Osteocyte (in vitro differentiated cells): ENCODE results near the gene RASAL1. TPM values are rescaled to one million over a fixed set of nuclear protein-coding genes. Genes with fewer than 3 reads are reported as not detected.

Experiments used
- DNase-seq: peaks from one replicate; pipeline ENCODE4 v3.0.0; 2021; ENCODE audit warnings: mixed read lengths; ENCODE audit not compliant: unreplicated experiment; ENCODE audit errors: extremely low spot score
- H3K27ac Mint-ChIP-seq: one replicate; pipeline ENCODE4 v1.8.0; 2021; ENCODE audit warnings: mild to moderate bottlenecking, mixed read lengths; ENCODE audit not compliant: unreplicated experiment
- H3K27me3 Mint-ChIP-seq: one replicate; pipeline ENCODE4 v1.8.0; 2021; ENCODE audit warnings: mixed read lengths; ENCODE audit not compliant: unreplicated experiment
- H3K36me3 Mint-ChIP-seq: one replicate; pipeline ENCODE4 v1.8.0; 2021; ENCODE audit warnings: mixed read lengths; ENCODE audit not compliant: unreplicated experiment
- H3K4me1 Mint-ChIP-seq: one replicate; pipeline ENCODE4 v1.8.0; 2021; ENCODE audit warnings: mixed read lengths; ENCODE audit not compliant: unreplicated experiment
- H3K4me3 Mint-ChIP-seq: one replicate; pipeline ENCODE4 v1.8.0; 2021; ENCODE audit warnings: mild to moderate bottlenecking, moderate library complexity, mixed read lengths; ENCODE audit not compliant: unreplicated experiment
- H3K9me3 Mint-ChIP-seq: one replicate; pipeline ENCODE4 v1.8.0; 2021; ENCODE audit warnings: mixed read lengths; ENCODE audit not compliant: unreplicated experiment
- long read RNA-seq: library from polyadenylated mRNA; unstranded; transcript quantifications from one replicate; pipeline ENCODE4 v2.0.0, GENCODE V29; 2021
- total RNA-seq: library from RNA; stranded (reverse); gene quantifications from 2 replicates; pipeline ENCODE4 v1.2.1, GENCODE V29; 2021
- TF ChIP-seq, protein P1 (sequence below): fragments of 200-600 bp; sonication (generic); IDR thresholded peaks from 2 replicates; pipeline ENCODE4 v1.5.0; 2021; ENCODE audit warnings: antibody characterized with exemption, mild to moderate bottlenecking, moderate library complexity

RASAL1 gene, protein sequence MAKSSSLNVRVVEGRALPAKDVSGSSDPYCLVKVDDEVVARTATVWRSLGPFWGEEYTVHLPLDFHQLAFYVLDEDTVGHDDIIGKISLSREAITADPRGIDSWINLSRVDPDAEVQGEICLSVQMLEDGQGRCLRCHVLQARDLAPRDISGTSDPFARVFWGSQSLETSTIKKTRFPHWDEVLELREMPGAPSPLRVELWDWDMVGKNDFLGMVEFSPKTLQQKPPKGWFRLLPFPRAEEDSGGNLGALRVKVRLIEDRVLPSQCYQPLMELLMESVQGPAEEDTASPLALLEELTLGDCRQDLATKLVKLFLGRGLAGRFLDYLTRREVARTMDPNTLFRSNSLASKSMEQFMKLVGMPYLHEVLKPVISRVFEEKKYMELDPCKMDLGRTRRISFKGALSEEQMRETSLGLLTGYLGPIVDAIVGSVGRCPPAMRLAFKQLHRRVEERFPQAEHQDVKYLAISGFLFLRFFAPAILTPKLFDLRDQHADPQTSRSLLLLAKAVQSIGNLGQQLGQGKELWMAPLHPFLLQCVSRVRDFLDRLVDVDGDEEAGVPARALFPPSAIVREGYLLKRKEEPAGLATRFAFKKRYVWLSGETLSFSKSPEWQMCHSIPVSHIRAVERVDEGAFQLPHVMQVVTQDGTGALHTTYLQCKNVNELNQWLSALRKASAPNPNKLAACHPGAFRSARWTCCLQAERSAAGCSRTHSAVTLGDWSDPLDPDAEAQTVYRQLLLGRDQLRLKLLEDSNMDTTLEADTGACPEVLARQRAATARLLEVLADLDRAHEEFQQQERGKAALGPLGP
- total RNA-seq: not detected in 2 replicates
- long read RNA-seq: 0 reads

DNA sequence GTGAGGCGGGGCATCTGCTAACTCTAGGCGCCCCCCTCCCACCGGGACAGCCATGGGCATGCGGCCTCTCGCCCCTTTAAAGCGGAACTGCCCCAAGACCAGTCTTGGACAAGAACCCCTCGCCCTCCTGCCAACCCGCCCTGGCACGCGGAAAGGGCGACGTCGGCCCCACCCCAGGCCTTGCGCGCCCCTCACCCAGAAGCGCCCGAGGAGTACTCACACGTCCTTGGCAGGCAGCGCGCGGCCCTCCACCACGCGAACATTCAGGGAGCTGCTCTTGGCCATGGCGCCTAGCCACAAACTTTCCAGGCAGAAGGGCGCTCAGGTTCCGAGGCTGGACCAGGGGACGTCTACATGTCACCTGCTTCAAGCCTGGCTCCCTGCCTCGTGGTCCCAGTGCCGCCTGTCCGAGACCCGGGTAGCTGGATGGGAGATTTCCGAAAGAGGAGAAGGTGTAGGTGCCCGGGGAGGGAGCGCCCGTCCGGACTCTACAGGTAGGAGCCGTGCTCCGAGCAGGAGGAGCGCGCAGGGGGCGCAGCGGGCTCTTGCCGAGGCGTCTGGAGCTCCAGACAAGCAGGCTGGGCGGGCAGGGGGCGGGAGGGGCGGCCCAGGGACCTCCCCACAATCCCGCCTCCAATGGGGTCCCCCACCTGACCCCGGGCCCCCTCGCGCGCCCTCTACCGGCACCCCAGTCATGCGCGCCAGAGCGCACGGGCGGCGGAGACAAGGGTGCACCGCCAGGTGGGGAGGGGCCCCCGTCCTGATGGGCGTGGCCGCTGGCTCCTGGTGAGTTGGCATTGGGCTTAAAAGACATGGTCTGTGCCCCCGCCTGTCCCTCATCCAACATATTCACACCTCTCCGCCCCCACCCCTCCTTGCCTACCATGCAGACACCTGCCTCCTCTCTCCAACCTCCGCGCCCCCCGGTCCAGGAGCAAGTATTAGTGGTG, at the start of gene RASAL1:
Gene RASAL1 (minus strand): TSS at position 584 of the 950 bp plus-strand sequence. CDS start 299 bp downstream, at position 285.
- Mint-ChIP-seq H3K4me1 (peaks cover 2% of the 10 kb centered on the region), H3K9me3 (no peaks in the 10 kb centered on the region), H3K27ac (no peak within 1 kb of the TSS), H3K4me3 (no peak within 1 kb of the TSS), H3K27me3 (peaks cover 20% of the 10 kb centered on the region), H3K36me3 (no peaks in the 10 kb centered on the region)
- DNase-seq: no peak
- TF ChIP-seq, protein P1, sequence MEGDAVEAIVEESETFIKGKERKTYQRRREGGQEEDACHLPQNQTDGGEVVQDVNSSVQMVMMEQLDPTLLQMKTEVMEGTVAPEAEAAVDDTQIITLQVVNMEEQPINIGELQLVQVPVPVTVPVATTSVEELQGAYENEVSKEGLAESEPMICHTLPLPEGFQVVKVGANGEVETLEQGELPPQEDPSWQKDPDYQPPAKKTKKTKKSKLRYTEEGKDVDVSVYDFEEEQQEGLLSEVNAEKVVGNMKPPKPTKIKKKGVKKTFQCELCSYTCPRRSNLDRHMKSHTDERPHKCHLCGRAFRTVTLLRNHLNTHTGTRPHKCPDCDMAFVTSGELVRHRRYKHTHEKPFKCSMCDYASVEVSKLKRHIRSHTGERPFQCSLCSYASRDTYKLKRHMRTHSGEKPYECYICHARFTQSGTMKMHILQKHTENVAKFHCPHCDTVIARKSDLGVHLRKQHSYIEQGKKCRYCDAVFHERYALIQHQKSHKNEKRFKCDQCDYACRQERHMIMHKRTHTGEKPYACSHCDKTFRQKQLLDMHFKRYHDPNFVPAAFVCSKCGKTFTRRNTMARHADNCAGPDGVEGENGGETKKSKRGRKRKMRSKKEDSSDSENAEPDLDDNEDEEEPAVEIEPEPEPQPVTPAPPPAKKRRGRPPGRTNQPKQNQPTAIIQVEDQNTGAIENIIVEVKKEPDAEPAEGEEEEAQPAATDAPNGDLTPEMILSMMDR: peak; percentile 35

DNA sequence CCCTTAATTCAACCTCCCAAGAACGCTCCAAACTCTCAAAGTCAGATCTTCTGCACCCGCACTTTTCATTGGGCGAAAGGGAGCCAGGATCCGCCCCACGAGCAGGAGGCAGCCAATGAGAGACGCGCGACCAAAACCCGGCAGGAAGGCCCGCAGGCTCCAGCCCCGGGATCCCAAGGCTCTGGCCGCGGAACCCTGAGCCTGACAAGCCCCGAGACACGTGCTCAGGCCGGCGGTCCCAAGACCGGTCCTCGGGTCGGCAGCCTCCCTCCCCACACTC, 49.3 kb upstream of the RASAL1 start:
- TF ChIP-seq, protein P1: no peak
- Mint-ChIP-seq H3K9me3 (no peaks in the 10 kb centered on the region), H3K27me3 (no peaks in the 10 kb centered on the region), H3K36me3 (peaks cover 21% of the 10 kb centered on the region), H3K4me1 (peaks cover 33% of the 10 kb centered on the region), H3K27ac (peak overlapping the region; percentile 91), H3K4me3 (peak overlapping the region; percentile 93)
- DNase-seq: peak; percentile 94

DNA sequence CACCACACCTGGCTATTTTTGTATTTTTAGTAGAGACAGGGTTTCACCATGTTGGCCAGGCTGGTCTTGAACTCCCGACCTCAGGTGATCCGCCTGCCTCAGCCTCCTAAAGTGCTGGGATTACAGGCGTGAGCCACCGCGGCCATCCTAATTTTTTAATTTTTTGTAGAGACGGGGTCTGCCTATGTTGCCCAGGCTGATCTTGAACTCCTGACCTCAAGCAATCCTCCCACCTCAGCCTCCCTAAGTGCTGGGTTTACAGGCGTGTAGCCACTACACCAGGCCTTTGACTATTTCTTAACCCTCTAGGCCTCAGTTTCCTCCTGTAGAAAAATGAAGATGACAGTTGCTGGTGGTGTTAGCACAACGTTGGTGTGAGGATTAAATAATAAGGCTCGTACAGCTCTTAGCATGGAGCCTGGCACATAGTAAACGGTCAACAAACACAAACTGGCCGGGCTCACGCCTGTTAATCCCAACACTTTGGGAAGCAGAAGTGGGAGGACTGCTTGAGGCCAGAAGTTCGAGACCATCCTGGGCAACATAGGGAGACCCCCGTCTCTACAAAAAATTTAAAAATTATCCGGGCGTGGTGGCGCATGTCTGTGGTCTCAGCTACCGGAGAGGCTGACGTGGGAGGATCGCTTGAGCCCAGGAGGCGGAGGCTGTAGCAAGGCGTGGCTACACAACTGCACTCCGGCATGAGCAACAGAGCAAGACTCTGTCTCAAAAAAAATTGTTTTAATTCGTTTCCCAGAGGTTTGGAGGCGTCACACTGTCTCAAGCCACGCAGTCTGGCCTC, 48.7 kb upstream of the RASAL1 start:
- Mint-ChIP-seq H3K36me3 (peaks cover 22% of the 10 kb centered on the region), H3K4me3 (peak overlapping the region; percentile 93)

DNA sequence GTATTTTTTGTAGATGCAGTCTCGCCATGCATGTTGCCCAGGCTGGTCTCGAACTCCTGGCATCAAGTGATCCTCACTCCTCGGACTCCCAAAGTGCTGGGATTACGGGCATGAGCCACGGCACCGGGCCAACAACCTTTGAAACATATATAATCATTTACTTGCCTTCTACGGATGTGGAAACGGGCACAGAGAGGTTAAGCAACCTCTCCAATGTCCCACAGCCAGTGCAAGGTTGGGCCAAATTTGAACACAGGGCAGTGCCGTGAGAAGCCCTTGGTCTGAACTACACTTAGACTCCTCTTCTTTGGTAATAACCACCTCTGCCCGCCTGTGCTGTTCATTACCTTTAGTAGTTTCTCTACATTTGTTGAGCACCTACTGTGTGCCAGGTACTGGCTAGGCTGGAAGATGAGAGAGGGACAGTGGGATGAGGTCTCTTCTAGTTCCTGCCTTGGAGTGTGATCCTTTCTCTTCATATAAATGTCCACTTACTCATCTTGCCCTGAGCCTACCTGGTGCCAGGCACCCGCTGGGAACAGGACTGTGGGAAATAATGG, 47.5 kb upstream of the RASAL1 start:
- Mint-ChIP-seq H3K4me3 (peak overlapping the region; percentile 93), H3K9me3 (no peaks in the 10 kb centered on the region), H3K4me1 (peaks cover 30% of the 10 kb centered on the region), H3K27me3 (no peaks in the 10 kb centered on the region), H3K36me3 (peaks cover 26% of the 10 kb centered on the region), H3K27ac (peak overlapping the region; percentile 50)
- no peak for DNase-seq
- TF ChIP-seq, protein P1: no peak

More for the DNA sequence above, 48.7 kb upstream of the RASAL1 start:
- H3K27ac Mint-ChIP-seq: peak overlapping the region; percentile 91
- H3K9me3 Mint-ChIP-seq: no peaks in the 10 kb centered on the region
- no peaks in the 10 kb centered on the region for H3K27me3 Mint-ChIP-seq
- no peak for DNase-seq
- TF ChIP-seq, protein P1: no peak
- H3K4me1 Mint-ChIP-seq: peaks cover 32% of the 10 kb centered on the region
